Peyer's patch (tissue), 4 donors: ENCODE data around the gene ERVH48-1.
"Not testable (repeated sequence)": the region's sequence is repeated elsewhere in the genome, so short reads cannot be mapped to it uniquely, and the experiment has no call there.

Experiments
- CTCF ChIP-seq, 6 experiments: fragments of 450-650 bp in 4 of 6; fragments of 200-600 bp in 2 of 6; sonication (generic) in 1 of 6; IDR thresholded peaks; one replicate each; pipeline ENCODE4 v1.5.1; 2017 to 2019; ENCODE audit warnings: antibody characterized with exemption in 6 of 6, mild to moderate bottlenecking in 3 of 6, moderate library complexity in 1 of 6
- POLR2A ChIP-seq, 2 donors: fragments of 450-650 bp; IDR thresholded peaks; one replicate each; pipeline ENCODE4 v1.5.1; 2017; ENCODE audit warnings: antibody characterized with exemption in 2 of 2, mild to moderate bottlenecking in 2 of 2, moderate library complexity in 2 of 2

- not testable (repeated sequence) for TF ChIP-seq CTCF, POLR2A (IDR thresholded peaks at IDR 0.05)
These were observed 13.2 kb upstream of the ERVH48-1 start for GRCh38 chr21:42938606-42938995.
